ENCODE data around the gene CFAP299. TPM values are rescaled to one million over a fixed set of nuclear protein-coding genes. Genes with fewer than 3 reads are reported as not detected.

CFAP299 gene
- total RNA-seq, 1 donor from 2014 or later, result not detected

GRCh38 chr4:80900908-80901307 is 565.4 kb downstream of the CFAP299 start:
- Histone ChIP-seq H3K27me3 (no peaks in the 10 kb centered on the region), H3K4me3 (no peak overlapping the region), H3K27ac (no peak overlapping the region), H3K9me3 (no peaks in the 10 kb centered on the region), H3K4me1 (no peaks in the 10 kb centered on the region), H3K36me3 (no peaks in the 10 kb centered on the region)
- no peak for TF ChIP-seq CTCF (IDR thresholded peaks at IDR 0.05)
- intact Hi-C loops (cut with DNase I), result no loop called here
- DNase-seq (ENCODE audit: low spot score in 2 of 2), result no peak

- Histone ChIP-seq H3K4me3 (no peak overlapping the region), H3K27ac (no peak overlapping the region), H3K27me3 (no peaks in the 10 kb centered on the region), H3K4me1 (no peaks in the 10 kb centered on the region), H3K9me3 (no peaks in the 10 kb centered on the region), H3K36me3 (no peaks in the 10 kb centered on the region)
- DNase-seq (ENCODE audit: low spot score in 2 of 2), result no peak
- TF ChIP-seq CTCF (IDR thresholded peaks at IDR 0.05), result no peak
- intact Hi-C loops (cut with DNase I), result no loop called here
These were observed 567.5 kb downstream of the CFAP299 start for GRCh38 chr4:80903020-80903419.

- no peak overlapping the region for H3K27ac ChIP-seq
These were observed 574.4 kb downstream of the CFAP299 start for GRCh38 chr4:80909938-80910337.

GRCh38 chr4:80911458-80911857 is 575.9 kb downstream of the CFAP299 start:
- TF ChIP-seq CTCF (IDR thresholded peaks at IDR 0.05), result no peak
- Histone ChIP-seq H3K27ac (no peak overlapping the region), H3K36me3 (no peaks in the 10 kb centered on the region), H3K27me3 (no peaks in the 10 kb centered on the region), H3K4me1 (no peaks in the 10 kb centered on the region), H3K4me3 (no peak overlapping the region), H3K9me3 (no peaks in the 10 kb centered on the region)
- intact Hi-C loops (cut with DNase I), result no loop called here
- no peak for DNase-seq (ENCODE audit: low spot score in 2 of 2)

More at GRCh38 chr4:80909938-80910337, 574.4 kb downstream of the CFAP299 start:
- Histone ChIP-seq H3K36me3 (no peaks in the 10 kb centered on the region), H3K9me3 (no peaks in the 10 kb centered on the region), H3K4me1 (no peaks in the 10 kb centered on the region), H3K4me3 (no peak overlapping the region), H3K27me3 (no peaks in the 10 kb centered on the region)
- intact Hi-C loops (cut with DNase I), result no loop called here
- TF ChIP-seq CTCF (IDR thresholded peaks at IDR 0.05), result no peak
- DNase-seq (ENCODE audit: low spot score in 2 of 2), result no peak

- no peak for DNase-seq (ENCODE audit: low spot score in 2 of 2)
- Histone ChIP-seq H3K27me3 (no peaks in the 10 kb centered on the region), H3K27ac (no peak overlapping the region), H3K4me1 (no peaks in the 10 kb centered on the region), H3K9me3 (no peaks in the 10 kb centered on the region), H3K4me3 (no peak overlapping the region), H3K36me3 (no peaks in the 10 kb centered on the region)
- intact Hi-C loops (cut with DNase I), result no loop called here
- no peak for TF ChIP-seq CTCF (IDR thresholded peaks at IDR 0.05)
These were observed 576.8 kb downstream of the CFAP299 start for GRCh38 chr4:80912350-80912749.

- no peak for DNase-seq (ENCODE audit: low spot score in 2 of 2)
- TF ChIP-seq CTCF (IDR thresholded peaks at IDR 0.05), result no peak
- H3K4me3 ChIP-seq, result no peak overlapping the region
- no peaks in the 10 kb centered on the region for H3K36me3 ChIP-seq
- H3K9me3 ChIP-seq, result no peaks in the 10 kb centered on the region
- no peak overlapping the region for H3K27ac ChIP-seq
- no peaks in the 10 kb centered on the region for H3K27me3 ChIP-seq
- intact Hi-C loops (cut with DNase I), result no loop called here
- no peaks in the 10 kb centered on the region for H3K4me1 ChIP-seq
These were observed 577.9 kb downstream of the CFAP299 start for GRCh38 chr4:80913381-80913780.

Data from ascending aorta (tissue), 2 donors.